Brain microvascular endothelial cell (primary cell): Measurements from ENCODE around the gene PCBP3.
"Not testable (repeated sequence)": the region's sequence is repeated elsewhere in the genome, so short reads cannot be mapped to it uniquely, and the experiment has no call there.

Experiments used
- DNase-seq: peaks from one replicate; pipeline ENCODE4 v3.0.0-alpha.2; 2020
- H3K27ac ChIP-seq: fragments of 250-450 bp; sonication (Bioruptor Pico); 2 replicates; pipeline ENCODE4 v1.5.1; 2020; ENCODE audit warnings: mild to moderate bottlenecking, moderate library complexity
- H3K27me3 ChIP-seq: fragments of 250-450 bp; sonication (Bioruptor Pico); replicated peaks from 2 replicates; pipeline ENCODE4 v1.5.1; 2020; ENCODE audit warnings: mild to moderate bottlenecking
- H3K36me3 ChIP-seq: fragments of 250-450 bp; sonication (Bioruptor Pico); replicated peaks from 2 replicates; pipeline ENCODE4 v1.5.1; 2020; ENCODE audit warnings: mild to moderate bottlenecking
- H3K4me3 ChIP-seq: 2 replicates; pipeline ENCODE4 v1.5.1; 2011; ENCODE audit warnings: low read depth, mild to moderate bottlenecking, control low read depth, low read length, moderate library complexity
- in situ Hi-C: cut with HindIII; loops from 2 replicates; pipeline ENCODE4 v1.10.0; 2017; ENCODE audit warnings: low sequenced_read_pairs, low pct_ligation_motif_present
- TF ChIP-seq, protein P1 (sequence below): IDR thresholded peaks from 2 replicates; pipeline ENCODE4 v1.5.1; 2011; ENCODE audit warnings: low read depth, mild to moderate bottlenecking, moderate library complexity, low read length, control low read depth, inconsistent platforms; ENCODE audit errors: missing control alignments

The PCBP3 gene

GRCh38 chr21:45809421-45809820 lies 165.9 kb downstream of the PCBP3 start:
- Histone ChIP-seq H3K27ac (no peak overlapping the region), H3K4me3 (no peak overlapping the region), H3K36me3 (no peaks in the 10 kb centered on the region), H3K27me3 (no peaks in the 10 kb centered on the region)
- in situ Hi-C loops = no loop called here
- TF ChIP-seq, protein P1, sequence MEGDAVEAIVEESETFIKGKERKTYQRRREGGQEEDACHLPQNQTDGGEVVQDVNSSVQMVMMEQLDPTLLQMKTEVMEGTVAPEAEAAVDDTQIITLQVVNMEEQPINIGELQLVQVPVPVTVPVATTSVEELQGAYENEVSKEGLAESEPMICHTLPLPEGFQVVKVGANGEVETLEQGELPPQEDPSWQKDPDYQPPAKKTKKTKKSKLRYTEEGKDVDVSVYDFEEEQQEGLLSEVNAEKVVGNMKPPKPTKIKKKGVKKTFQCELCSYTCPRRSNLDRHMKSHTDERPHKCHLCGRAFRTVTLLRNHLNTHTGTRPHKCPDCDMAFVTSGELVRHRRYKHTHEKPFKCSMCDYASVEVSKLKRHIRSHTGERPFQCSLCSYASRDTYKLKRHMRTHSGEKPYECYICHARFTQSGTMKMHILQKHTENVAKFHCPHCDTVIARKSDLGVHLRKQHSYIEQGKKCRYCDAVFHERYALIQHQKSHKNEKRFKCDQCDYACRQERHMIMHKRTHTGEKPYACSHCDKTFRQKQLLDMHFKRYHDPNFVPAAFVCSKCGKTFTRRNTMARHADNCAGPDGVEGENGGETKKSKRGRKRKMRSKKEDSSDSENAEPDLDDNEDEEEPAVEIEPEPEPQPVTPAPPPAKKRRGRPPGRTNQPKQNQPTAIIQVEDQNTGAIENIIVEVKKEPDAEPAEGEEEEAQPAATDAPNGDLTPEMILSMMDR = no peak
- DNase-seq = no peak

- TF ChIP-seq, protein P1 = no peak
- DNase-seq = no peak
- Histone ChIP-seq H3K36me3 (no peaks in the 10 kb centered on the region), H3K4me3 (no peak overlapping the region), H3K27me3 (no peaks in the 10 kb centered on the region), H3K27ac (no peak overlapping the region)
- in situ Hi-C loops = no loop called here
Observed at GRCh38 chr21:45811136-45811535, 167.6 kb downstream of the PCBP3 start.

GRCh38 chr21:45814210-45814940 lies 170.8 kb downstream of the PCBP3 start:
- DNase-seq, in situ Hi-C loops: not testable (repeated sequence)

DNA sequence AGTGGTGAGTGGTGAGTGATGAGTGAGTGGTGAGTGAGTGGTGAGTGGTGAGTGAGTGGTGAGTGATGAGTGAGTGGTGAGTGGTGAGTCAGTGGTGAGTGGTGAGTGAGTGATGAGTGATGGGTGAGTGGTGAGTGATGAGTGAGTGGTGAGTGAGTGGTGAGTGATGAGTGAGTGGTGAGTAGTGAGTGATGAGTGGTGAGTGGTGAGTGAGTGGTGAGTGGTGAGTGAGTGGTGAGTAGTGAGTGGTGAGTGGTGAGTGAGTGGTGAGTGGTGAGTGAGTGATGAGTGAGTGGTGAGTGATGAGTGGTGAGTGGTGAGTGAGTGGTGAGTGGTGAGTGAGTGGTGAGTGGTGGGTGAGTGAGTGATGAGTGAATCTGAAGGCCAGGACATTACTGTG lies 172.3 kb downstream of the PCBP3 start:
- H3K36me3 ChIP-seq, DNase-seq, H3K27ac ChIP-seq, H3K27me3 ChIP-seq, H3K4me3 ChIP-seq, in situ Hi-C loops: not testable (repeated sequence)

More at GRCh38 chr21:45814210-45814940, 170.8 kb downstream of the PCBP3 start:
- H3K27ac ChIP-seq, H3K27me3 ChIP-seq, H3K4me3 ChIP-seq, H3K36me3 ChIP-seq: not testable (repeated sequence)

DNA sequence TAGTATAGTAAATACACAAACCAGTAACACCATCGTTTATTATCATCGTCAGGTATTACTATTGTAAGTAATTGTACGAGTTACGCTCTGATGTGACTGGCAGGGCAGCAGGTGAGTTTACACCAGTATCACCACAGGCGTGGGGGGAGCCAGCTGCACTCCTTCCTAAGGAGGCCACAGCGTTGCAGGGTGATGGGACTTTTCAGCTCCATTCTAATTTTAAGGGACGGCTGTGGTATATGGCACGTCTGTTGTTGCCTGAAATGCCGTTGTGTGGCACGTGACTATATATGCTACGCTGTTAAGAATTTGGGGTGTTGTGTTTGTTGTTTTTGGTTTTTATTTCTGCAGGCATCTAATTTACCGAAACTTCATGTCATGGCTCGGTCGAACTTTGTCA lies 173.3 kb downstream of the PCBP3 start:
- TF ChIP-seq, protein P1 = no peak
- H3K27me3 ChIP-seq = no peaks in the 10 kb centered on the region
- no peak overlapping the region for H3K27ac ChIP-seq
- H3K4me3 ChIP-seq = no peak overlapping the region
- in situ Hi-C loops = no loop called here
- DNase-seq = no peak
- no peaks in the 10 kb centered on the region for H3K36me3 ChIP-seq

DNA sequence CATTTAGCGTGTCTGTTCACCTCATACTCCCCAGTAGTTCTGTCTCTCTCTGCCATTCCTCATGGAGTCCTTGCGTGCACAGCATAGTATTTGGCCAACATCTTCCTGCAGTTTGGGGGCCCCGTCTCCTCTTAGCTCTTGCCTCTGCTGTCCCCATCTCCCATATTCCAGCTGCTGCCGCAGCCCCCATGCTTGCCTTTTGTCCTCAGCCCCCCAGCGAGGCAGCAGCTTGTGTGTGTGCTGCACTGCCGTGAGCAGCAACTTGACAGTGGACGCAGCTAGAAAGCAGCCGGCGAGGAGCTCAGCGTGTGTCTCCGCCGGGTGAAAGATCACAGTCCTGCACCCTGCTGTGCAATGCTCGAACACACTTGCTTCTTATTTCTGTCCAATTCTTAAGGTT lies 173.8 kb downstream of the PCBP3 start:
- Histone ChIP-seq H3K4me3 (no peak overlapping the region), H3K27me3 (no peaks in the 10 kb centered on the region), H3K36me3 (no peaks in the 10 kb centered on the region), H3K27ac (no peak overlapping the region)
- DNase-seq = no peak
- in situ Hi-C loops = no loop called here
- TF ChIP-seq, protein P1 = no peak
